ENCODE data around the gene POLN. TPM values are rescaled to one million over a fixed set of nuclear protein-coding genes. Genes with fewer than 3 reads are reported as not detected.
"Not testable (repeated sequence)": the region's sequence is repeated elsewhere in the genome, so short reads cannot be mapped to it uniquely, and the experiment has no call there.

POLN gene
- total RNA-seq, 1 experiment from 2014 or later: 0.85 TPM

DNA sequence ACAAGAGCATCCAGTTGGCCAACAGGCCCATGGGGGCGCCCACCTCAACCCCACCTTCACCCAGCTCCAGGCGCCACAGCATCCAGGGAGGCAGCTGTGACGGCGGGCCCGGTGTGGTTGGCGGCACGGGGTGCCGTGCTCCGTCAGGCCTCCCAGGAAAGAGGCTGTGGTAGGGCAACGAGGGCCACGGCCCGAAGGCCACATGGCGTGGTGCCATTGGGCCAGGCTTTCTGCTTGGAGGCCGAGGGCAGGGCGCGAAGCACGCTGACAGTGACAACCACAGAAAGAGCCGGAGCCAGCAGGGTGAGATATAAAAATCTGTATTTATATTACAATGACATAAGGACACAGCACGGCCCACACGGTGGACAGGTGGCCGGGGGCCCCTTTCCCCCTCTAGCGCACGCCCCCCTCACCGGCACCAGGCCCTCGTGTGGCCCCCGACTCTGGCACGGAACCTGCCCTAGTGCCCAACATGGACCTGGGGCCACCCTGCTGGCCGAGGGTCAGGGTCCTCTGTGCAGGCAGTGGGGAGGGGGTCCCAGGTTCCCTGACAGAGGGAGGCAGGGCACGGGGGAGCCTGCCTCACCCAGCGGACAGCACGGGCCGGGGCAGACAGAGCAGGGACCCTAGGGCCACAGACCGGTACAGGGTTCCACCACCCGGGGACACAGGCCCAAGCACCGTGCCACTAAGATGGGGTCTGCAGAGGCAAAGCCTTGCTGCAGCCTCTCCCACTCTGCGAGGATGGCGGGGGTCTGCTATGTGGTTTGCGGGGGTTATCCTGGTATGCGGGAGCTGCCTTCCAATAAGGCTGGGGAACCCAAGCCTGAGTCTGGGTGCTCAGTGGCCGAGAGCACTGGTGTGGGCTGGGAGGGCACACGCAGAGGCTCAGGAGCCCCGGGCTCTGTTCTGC is 5.5 kb upstream of the POLN start:
- in situ Hi-C loops (cut with HindIII; ENCODE audit: low pct_unique_long_range_greater_than_20kb, low sequenced_read_pairs): no loop called here
- DNase-seq (ENCODE audit: low read depth, low spot score): no peak

GRCh38 chr4:2246384-2247127 is 4.6 kb upstream of the POLN start:
- DNase-seq (ENCODE audit: low read depth, low spot score): no peak
- in situ Hi-C loops (cut with HindIII; ENCODE audit: low pct_unique_long_range_greater_than_20kb, low sequenced_read_pairs): no loop called here

- no peak for DNase-seq (ENCODE audit: low read depth, low spot score)
- in situ Hi-C loops (cut with HindIII; ENCODE audit: low pct_unique_long_range_greater_than_20kb, low sequenced_read_pairs): no loop called here
These were observed 3.9 kb upstream of the POLN start for GRCh38 chr4:2245787-2246275.

DNA sequence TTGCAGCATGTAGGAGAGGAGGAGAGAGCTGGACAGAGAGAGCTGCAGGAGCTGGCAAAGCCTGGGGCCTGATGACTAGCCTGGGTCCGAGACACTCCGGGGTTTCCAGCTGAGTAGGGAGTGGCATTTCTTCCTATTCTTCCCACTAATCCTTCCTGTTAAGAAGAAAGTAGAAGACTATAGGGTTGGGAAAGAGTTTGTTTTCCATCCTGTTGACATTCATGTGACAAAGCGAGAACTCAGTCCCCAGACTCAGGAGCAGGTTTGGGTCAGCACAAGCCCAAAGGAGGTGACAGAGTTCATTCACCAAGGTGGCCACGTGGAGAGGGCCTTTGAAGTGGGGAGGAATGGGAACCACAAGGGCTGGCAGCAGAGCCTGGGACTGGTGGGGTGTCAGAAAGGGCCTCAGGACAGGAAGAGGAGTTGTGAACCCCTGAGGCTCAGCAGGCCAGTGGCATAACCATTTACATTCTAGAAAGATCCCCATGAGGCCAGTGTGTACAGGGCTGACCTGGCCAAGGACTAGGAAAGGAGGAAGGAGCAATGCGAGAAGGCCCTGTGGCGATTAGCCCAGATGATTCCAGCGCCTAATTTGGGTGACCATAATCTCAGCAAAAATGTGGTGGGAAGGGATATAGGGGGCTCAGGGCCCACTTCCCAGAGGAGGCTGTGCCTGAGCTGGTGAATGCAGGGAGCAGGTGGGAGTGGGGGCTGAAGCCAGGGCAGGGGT is 3.3 kb upstream of the POLN start:
- no peak for DNase-seq (ENCODE audit: low read depth, low spot score)
- in situ Hi-C loops (cut with HindIII; ENCODE audit: low pct_unique_long_range_greater_than_20kb, low sequenced_read_pairs): no loop called here

DNA sequence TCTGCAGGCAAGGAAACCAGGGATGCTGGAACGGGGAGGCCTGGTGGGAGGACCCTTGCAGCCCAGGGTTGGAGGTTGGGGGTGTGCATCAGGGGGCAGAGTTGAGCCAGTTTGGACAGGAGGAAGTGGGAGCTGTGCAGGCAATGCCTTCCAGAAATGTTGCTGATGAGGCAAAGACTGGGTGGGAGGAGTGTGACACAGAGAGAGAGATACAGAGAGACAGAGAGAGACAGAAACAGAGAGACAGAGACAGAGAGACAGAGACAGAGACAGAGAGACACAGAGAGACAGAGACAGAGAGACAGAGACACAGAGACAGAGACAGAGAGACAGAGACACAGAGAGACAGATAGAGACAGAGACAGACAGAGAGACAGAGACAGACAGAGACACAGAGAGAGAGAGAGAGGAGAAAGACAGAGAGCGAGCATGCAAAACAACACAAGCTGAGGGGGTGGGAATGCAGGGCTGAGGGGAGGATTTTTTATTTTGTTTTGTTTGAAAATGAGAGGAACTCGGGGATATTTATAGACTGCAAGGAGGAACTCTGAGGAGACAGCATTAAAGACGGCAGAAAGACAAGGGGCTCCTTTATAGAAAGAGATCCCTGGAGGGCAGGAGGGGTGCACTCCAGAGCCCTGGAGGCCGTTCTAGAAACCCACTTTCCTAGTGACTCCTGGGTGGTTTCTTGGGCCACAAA is 1.9 kb upstream of the POLN start:
- DNase-seq (ENCODE audit: low read depth, low spot score): peak; percentile 88
- in situ Hi-C loops (cut with HindIII; ENCODE audit: low pct_unique_long_range_greater_than_20kb, low sequenced_read_pairs): no loop called here

DNA sequence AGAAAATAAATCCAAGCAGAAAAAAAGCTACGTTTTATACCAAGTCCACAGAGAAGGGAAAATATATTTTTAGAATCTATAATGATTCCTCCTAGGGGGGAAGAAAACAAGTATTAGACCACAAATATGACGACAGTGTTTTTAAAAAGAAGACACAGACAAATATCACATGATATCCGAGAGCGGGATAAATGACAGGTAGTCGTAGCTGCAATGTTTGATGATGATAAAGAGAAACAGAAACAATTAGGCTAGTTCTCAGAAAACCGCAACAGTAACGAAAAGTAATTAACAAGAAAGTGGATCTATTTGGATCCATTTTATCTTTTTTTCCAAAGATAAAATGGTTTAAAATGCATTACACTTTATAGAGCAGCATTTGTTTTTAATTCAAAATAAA is 918 bp downstream of the POLN start:
- in situ Hi-C loops (cut with HindIII; ENCODE audit: low pct_unique_long_range_greater_than_20kb, low sequenced_read_pairs): no loop called here

GRCh38 chr4:2236944-2237666 is 4.8 kb downstream of the POLN start:
- in situ Hi-C loops (cut with HindIII; ENCODE audit: low pct_unique_long_range_greater_than_20kb, low sequenced_read_pairs): no loop called here

More for the DNA sequence above, 918 bp downstream of the POLN start:
- no peak for DNase-seq (ENCODE audit: low read depth, low spot score)

GRCh38 chr4:2231082-2231481 is 10.8 kb downstream of the POLN start:
- DNase-seq (ENCODE audit: low read depth, low spot score): no peak
- in situ Hi-C loops (cut with HindIII; ENCODE audit: low pct_unique_long_range_greater_than_20kb, low sequenced_read_pairs): no loop called here

More at GRCh38 chr4:2236944-2237666, 4.8 kb downstream of the POLN start:
- no peak for DNase-seq (ENCODE audit: low read depth, low spot score)

DNA sequence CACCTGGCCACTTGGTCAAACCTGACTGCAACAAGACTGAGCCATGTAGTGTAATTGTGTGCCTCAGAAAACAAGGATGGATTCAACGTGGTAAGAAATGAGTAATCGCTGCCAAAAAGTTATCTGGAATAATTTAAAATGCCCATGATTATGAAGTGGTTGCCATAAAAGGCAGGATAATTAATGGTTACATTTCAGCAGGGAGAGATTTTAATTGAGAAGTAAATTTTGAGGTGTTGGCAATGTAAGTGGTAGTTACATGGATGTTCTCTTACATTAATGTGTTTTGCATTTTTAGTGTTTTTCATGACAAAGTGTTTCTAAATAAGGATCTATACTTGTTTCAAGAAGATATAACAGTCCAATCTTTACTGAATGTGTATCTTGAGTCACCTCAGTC is 15.7 kb downstream of the POLN start:
- in situ Hi-C loops (cut with HindIII; ENCODE audit: low pct_unique_long_range_greater_than_20kb, low sequenced_read_pairs): no loop called here
- DNase-seq (ENCODE audit: low read depth, low spot score): no peak

DNA sequence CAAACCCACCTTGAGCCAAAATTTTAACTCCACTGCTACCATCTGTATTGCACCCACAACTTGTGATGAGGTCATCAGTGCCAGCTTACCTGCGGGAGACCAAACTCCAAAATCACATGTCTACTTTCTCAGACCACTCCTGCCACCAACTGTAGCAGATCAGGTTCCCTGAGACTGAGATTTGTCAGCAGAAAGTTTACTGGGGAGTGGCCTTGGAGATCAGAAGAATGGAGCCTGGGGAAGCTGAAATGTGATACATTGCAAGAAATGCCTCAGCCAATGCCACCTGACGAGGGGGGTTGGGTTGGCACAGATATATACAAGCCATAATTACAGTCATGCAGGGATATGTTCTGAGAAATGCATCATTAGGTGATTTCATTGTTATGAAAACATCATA is 19.1 kb downstream of the POLN start:
- no peak for DNase-seq (ENCODE audit: low read depth, low spot score)
- in situ Hi-C loops (cut with HindIII; ENCODE audit: low pct_unique_long_range_greater_than_20kb, low sequenced_read_pairs): no loop called here

DNA sequence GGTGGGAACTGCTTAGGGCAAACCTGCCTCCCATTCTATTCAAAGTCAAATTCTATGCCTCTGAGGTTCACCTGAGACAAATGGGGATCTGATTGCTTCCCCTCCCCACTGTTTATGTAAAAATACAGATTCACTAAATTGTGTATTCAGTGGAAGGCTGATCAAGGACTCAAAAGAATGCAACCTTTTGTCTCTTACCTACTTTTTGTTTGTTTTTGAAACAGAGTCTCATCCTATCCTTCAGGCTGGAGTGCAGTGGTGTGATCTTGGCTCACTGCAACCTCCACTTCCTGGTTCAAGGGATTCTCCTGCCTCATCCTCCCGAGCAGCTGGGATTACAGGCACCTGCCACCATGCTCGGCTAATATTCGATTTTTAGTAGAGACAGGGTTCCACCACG is 20.5 kb downstream of the POLN start:
- in situ Hi-C loops (cut with HindIII; ENCODE audit: low pct_unique_long_range_greater_than_20kb, low sequenced_read_pairs); DNase-seq (ENCODE audit: low read depth, low spot score): not testable (repeated sequence)

GRCh38 chr4:2220016-2220630 is 21.8 kb downstream of the POLN start:
- in situ Hi-C loops (cut with HindIII; ENCODE audit: low pct_unique_long_range_greater_than_20kb, low sequenced_read_pairs): no loop called here
- DNase-seq (ENCODE audit: low read depth, low spot score): peak; percentile 77

- in situ Hi-C loops (cut with HindIII; ENCODE audit: low pct_unique_long_range_greater_than_20kb, low sequenced_read_pairs): no loop called here
- no peak for DNase-seq (ENCODE audit: low read depth, low spot score)
These were observed 22.6 kb downstream of the POLN start for GRCh38 chr4:2219233-2219760.

- in situ Hi-C loops (cut with HindIII; ENCODE audit: low pct_unique_long_range_greater_than_20kb, low sequenced_read_pairs): no loop called here
- DNase-seq (ENCODE audit: low read depth, low spot score): no peak
These were observed 23.5 kb downstream of the POLN start for GRCh38 chr4:2218436-2218835.

GRCh38 chr4:2217726-2218125 is 24.2 kb downstream of the POLN start:
- in situ Hi-C loops (cut with HindIII; ENCODE audit: low pct_unique_long_range_greater_than_20kb, low sequenced_read_pairs): no loop called here
- no peak for DNase-seq (ENCODE audit: low read depth, low spot score)

- no peak for DNase-seq (ENCODE audit: low read depth, low spot score)
- in situ Hi-C loops (cut with HindIII; ENCODE audit: low pct_unique_long_range_greater_than_20kb, low sequenced_read_pairs): no loop called here
These were observed 29.1 kb downstream of the POLN start for GRCh38 chr4:2212831-2213230.
